AG08396 (cell line): ENCODE measurements around the gene L1TD1.
A peak's percentile ranks its signal among the peaks of the same experiment; 100 is the strongest.
"Not testable (repeated sequence)": the region's sequence is repeated elsewhere in the genome, so short reads cannot be mapped to it uniquely, and the experiment has no call there.

Experiments used
- DNase-seq: peaks from one replicate; pipeline ENCODE4 v3.0.0; 2012; ENCODE audit warnings: low spot score, mixed read lengths

L1TD1 gene

DNA sequence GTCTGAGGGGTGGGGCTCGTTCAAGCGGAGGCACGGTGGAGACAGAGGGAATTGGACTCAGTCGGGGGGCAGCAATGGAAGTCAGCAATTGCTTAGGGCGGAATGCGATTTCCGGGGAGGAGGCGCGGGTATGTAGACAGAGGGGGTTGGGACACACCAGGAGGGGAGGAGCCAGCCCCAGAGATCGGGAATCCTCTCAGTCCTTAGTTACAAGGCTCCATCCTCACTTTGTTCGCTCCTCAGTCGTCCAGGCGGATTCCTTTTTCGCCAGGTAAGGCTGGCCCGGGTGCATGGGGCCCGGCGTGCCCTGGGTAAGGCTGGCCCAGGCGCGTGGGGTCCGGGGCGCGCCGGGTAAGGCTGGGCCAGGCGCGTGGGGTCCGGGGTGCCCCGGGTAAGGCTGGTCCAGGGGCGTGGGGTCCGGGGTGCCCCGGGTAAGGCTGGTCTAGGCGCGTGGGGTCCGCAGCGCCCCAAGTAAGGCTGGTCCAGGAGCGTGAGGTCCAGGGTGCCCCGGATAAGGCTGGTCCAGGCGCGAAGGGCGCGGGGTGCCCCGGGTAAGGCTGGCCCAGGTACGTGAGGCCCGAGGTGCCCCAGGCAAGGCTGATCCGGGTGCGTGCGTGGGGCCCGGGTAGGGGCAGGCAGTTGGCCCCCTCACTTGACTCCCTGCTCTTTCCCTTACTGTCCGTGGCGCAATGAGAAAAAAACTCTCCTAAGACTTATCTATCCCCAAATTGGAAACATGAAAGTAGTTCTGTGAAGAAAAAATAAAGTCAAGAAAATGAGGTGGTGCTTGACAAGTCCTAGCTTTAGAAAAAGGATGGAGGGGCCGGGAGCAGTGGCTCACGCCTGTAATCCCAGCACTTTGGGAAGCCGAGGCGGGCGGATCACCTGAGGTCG lies at the start of gene L1TD1:
Gene L1TD1 (plus strand): TSS at position 199 of the 894 bp plus-strand sequence. CDS start 11,780 bp downstream, outside the sequence.
- no peak for DNase-seq

DNA sequence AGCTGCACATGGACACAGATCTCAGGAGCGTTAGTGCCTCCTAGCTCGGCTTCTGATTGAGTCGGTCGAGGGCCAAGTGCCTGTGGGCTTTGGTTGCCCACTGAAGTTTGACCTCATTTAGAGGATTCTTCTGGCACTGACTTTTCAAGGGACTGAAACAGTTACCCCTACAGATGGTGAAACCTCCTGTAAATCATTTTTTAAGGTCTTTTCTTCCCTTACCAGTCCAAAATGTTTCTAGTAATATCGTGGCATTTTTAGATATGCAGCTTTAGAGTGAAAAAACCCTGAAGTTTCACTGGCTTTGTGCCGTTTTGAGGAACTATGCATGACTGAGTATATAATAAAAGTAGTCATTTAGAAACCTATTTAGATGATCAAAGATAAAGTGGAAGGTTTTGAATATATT lies 34.7 kb upstream of the L1TD1 start:
- DNase-seq, result no peak

DNA sequence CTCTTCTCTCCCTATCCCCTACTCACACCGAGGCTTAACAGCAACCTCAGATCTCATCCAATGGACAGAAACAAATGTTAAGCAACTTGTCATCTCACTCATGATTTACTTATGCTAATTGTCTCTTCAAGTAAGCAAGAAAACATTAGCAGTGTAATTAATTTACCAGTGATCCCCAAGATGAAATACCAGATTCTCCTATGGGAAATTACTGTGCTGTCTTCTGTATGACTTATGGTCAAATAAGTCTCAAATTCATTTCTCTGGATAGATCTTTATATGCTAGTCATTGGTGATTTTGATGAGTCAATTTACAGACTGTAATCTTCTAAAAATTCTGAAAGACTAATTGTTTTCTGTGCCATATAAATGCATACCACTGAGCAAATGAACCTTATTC lies 32.9 kb upstream of the L1TD1 start:
- no peak for DNase-seq

GRCh38 chr1:62170380-62170779 lies 24.3 kb upstream of the L1TD1 start:
- DNase-seq, result not testable (repeated sequence)

DNA sequence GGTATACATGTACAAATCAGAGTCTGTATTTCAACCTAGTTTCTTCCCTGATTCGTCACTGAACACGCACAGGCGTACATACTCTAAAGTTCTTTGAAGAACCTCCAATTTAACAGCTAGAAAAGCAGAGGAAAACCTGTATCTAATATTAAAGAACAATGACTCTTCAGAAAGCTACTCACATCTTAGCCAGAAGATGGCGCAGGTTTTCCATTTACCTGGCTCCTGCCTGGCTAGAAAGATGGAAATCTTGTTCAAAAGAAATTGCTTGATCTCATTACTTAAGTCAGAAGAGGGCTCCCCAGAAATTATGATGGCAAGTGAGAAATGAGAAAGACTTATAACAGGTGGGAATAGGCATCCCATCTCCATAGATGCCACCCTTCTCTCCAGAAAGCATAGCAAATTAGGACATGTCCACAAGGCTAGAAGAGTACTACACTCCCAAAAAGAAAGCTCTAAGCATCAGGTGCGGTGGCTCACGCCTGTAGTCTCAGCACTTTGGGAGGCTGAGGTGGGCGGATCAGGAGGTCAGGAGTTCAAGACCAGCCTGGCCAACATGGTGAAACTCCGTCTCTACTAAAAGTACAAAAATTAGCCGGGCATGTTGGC lies 19.0 kb upstream of the L1TD1 start:
- DNase-seq, result peak; percentile 29

- DNase-seq, result no peak
Observed at GRCh38 chr1:62176597-62177312, 17.9 kb upstream of the L1TD1 start.

DNA sequence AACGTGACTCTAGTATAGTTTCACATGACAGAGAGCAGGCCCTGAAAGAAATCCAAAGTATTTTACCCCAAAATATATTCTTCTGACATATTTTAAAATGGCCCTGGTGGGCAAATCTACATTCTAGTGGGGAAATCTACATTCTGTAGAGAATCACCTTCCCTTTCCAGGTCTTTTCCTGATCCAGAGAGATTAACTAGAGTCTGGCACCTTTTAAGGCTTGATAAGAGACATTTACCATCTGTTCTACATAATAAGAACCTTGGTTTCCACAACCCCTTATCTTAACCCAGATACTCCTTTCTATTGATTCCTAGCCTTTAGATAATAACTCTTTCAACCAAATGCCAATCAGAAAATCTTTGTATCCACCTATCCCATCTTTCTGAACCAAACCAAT lies 17.0 kb upstream of the L1TD1 start:
- no peak for DNase-seq

DNA sequence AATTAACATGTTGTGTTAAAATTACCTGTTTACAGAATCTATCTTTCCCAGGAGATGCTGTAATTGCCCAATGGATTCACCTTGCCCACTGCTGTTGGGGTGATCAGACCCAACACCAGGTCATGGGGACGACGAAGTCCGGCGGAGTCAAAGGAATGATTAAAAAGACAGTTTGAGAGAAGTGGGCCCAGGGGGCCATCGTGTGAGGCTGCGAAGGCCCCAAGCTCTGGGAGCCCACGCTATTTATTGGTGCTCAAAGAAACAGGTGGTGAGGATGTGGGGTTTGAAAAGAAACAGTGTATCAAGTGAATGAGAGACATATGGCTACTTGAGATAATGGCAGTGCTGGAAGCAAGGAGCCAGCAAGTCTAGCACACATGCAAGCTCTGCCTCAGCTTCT lies 16.3 kb upstream of the L1TD1 start:
- DNase-seq, result no peak

DNA sequence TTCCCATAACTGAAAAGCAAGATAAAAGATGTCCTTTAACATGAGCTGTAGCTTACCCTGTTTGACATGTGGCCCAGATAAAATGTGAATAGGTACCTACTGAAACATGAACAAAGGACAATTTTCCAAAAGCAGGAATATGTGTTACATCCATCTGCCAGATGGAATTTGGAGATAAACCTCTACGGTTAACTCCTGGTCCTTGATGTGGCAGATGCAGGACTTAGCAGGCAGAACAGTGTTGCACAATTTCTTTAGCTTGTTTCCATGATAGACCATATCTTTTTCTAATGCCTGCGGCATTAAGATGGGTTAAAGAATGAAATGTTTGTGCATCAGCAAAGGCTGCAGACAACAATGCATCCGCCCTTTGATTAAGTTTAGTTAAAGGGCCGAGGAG lies 14.6 kb upstream of the L1TD1 start:
- DNase-seq, result not testable (repeated sequence)

DNA sequence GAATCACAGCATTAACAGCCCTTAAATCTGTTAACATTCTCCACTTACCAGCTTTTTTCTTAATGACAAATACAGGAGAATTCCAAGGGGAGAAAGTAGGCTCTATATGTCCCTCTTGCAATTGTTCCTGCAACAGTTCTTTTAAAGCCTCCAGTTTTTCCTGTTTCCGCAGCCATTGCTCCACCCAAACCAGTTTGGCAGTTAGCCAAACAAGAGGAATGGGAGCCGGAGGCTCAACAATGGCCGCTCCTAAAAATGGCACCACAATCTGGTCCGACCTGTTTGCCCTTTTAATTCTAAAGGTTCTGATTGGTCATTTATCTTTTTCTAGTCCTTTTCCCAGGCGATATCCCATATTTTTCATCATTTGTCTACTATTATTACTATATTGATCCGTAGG lies 14.0 kb upstream of the L1TD1 start:
- DNase-seq, result no peak

DNA sequence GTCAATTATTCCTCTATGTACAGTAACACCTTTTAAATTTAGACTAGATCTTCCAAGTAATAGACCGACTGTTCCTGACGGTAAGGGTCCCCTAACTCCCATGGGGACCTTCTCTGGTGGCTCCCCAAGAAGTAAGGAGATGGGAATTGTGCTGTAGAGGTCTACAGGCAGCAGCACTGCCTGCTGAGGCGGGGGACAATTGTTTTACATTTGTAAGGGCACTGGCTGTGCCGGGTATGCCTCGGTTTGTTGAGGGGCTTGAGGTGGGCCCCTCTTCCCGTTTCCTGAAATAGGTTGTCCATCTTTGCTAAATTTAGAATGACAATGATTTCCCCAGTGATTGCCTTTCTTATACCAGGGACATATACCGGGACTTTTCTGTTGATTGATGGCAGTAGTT lies 13.1 kb upstream of the L1TD1 start:
- DNase-seq, result no peak

DNA sequence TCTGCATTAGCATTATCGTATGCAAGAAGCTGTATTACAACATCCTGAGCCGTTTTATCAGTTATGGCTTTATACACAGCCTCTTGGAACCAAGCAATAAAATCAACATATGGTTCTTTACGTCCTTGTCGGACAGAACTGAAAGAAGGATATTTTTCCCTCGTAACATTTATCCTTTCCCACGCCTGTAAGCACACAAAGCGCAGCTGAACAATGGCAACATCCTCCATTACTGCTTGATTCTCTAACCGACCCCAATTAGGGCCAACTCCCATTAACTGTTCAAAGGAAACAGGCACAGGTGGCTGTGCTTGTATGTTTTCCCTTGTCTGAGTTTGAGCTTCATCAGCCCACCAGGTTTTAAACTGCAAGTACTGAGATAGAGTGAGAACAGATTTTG lies 12.5 kb upstream of the L1TD1 start:
- not testable (repeated sequence) for DNase-seq

DNA sequence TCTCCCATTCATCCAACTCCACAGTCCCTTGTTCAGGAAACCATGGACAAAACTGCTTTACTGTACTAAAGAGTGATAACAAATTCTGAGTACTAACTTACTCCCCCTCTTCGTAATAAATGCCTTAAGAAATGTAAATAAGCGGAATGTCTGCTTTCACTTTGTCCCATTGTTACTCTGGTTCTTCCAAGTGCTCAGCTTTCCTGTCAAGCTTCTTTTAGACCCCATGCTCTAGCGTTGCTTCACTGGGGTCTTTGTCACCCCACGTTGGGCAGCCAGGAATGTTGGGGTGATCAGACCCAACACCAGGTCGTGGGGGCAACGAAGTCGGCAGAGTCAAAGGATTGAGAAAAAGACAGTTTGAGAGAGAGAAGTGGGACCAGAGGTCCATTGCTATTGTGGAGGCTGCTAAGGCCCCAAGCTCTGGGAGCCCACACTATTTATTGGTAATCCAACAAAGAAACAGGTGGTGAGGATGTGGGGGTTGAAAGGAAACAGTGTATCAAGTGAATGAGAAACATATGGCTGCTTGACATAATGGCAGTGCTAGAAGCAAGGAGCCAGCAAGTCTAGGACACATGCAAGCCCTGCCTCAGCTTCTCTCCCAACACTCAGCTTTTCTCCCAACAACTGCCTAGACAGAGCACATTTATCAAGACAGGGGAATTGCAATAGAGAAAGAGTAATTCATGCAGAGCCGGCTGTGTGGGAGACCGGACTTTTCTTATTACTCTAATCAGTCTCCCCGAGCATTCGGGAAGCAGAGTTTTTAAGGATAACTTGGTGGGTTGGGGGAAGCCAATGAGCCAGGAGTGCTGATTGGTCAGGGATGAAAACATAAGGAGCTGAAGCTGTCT lies 11.3 kb upstream of the L1TD1 start:
- not testable (repeated sequence) for DNase-seq

DNA sequence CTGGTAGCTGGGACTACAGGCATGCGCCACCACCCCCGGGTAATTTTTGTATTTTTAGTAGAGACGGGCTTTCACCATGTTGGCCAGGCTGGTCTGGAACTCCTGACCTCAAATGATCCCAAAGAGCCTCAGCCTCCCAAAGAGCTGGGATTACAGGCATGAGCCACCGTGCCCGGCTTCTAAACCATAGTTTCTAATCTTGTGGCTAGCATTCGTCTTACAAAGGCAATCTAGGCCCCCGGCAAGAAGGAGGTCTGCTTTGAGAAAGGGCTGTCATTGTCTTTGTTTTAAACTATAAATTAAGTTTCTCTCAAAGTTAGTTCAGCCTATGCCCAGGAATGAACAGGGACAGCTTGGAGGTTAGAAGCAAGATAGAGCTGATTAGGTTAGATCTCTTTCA lies 10.3 kb upstream of the L1TD1 start:
- DNase-seq, result no peak

DNA sequence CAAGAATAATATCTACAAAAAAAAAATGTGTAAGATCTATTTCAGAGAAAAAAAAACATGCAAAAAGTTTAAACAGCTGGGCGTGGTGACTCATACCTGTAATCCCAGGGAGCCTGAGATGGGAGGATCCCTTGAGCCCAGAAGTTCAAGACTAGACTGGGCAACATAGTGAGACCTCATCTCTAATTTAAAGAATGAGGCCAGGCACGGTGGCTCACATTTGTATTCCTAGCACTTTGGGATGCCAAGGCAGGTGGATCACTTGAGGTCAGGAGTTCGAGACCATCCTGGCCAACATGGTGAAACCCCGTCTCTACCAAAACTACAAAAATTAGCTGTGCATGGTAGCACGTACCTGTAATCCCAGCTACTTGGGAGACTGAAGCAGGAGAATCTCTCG lies 9.4 kb upstream of the L1TD1 start:
- DNase-seq, result not testable (repeated sequence)

DNA sequence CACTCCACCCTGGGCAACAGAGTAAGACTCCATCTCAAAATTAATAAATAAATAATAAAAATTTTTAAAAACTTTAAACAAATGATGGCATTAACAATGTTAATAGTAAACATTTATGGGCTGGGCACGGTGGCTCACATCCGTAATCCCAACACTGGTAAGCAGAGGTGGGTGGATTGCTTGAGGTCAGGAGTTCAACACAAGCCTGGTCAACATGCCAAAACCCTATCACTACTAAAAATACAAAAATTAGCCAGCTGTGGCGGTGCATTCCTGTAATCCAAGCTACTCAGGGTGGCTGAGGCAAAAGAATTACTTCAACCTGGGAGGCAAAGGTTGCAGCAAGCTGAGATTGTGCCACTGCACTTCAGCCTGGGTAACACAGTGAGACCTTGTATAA lies 9.0 kb upstream of the L1TD1 start:
- DNase-seq, result no peak

- no peak for DNase-seq
Observed at GRCh38 chr1:62187548-62187947, 7.1 kb upstream of the L1TD1 start.

DNA sequence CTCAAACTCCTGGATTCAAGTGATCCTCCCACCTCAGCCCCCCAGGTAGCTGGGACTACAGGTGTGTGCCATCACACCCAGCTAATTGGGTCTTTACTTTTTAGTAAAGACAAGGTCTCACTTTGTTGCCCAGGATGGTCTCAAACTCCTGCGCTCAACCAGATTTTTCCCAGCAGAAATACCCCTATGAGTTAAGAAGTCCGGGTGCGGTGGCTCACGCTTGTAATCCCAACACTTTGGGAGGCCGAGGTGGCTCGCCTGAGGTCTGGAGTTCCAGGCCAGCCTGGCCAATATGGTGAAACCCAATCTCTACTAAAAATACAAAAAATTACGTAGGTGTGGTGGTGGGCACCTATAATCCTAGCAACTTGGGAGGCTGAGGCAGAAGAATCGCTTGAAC lies 6.5 kb upstream of the L1TD1 start:
- DNase-seq, result no peak

- DNase-seq, result no peak
Observed at GRCh38 chr1:62196086-62196690, 1.5 kb downstream of the L1TD1 start.

DNA sequence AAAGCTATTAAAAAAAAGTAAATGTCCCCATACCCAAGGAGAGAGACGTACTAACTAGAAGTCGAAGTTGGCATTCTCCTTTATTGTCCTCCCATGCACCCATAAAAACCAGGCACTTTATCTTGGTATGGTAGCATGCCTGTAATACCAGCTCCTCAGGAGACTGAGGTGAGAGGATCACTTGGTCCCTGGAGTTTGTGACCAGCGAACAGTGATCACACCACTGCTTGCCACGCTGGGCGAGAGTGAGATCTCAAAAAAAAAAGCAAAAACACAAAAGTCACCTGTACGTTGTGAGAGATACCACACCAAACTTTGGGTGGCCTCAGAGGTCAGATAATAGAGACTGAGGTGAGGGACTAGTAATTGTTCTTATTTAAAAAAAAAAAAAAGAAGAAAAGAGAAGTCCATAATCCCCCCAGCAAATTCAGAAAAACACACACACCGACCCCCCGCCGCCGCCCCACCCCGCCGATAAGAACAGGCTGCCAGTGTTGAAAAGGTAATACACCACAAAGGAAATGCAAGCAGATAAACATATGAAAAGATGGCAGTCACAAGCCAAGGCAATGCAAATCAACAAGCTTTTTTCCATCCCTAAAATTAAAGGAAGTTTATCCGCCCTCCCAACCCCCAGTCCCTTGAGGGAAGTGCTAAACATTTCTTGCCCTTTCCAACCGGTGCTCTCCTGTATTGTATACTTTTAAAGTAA lies 3.6 kb downstream of the L1TD1 start:
- DNase-seq, result no peak

DNA sequence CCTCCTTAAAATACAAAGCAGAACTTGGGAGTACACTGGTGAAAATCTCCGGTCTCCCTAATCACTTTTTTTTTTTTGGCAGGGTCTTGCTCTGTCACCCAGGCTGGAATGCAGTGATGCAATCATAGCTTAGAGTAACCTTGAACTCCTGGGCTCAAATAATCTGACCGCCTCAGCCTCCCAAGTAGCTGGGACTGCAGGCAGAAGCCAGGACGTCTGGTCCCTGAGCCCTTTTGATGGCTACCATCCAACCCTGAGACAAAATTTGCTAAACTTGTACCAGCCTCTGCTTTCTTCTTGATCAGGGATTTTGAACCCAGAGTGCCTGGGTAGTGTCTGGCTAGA lies 4.1 kb downstream of the L1TD1 start:
- DNase-seq, result no peak
